Psoas muscle (tissue), 8 donors: Measurements from ENCODE around the gene CLEC9A. TPM values are rescaled to one million over a fixed set of nuclear protein-coding genes. Genes with fewer than 3 reads are reported as not detected.

Experiments used
- ATAC-seq, 4 donors: fragments of 200-7000 bp; cut with Tn5 transposase; one replicate each; pipeline ENCODE4 v1.9.1; 2020; ENCODE audit warnings: moderate library complexity in 3 of 4, mild to moderate bottlenecking in 2 of 4
- DNase-seq, 2 donors: peaks; one replicate each; pipeline ENCODE4 v3.0.0-alpha.2; 2020
- H3K27ac ChIP-seq: fragments of 200-600 bp; one replicate; pipeline ENCODE4 v1.8.0; 2022
- H3K27me3 ChIP-seq, 3 donors: fragments of 200-600 bp in 1 of 3; one replicate each; pipeline versions ENCODE4 v1.6.1 to v1.8.0; 2013 to 2022; ENCODE audit warnings: low read length in 2 of 3, mild to moderate bottlenecking in 2 of 3, moderate library complexity in 1 of 3; ENCODE audit not compliant: insufficient read depth in 3 of 3
- H3K36me3 ChIP-seq, 2 donors: fragments of 200-600 bp in 1 of 2; one replicate each; pipeline versions ENCODE4 v1.6.1 to v1.8.0; 2013 to 2022; ENCODE audit warnings: low read depth in 1 of 2, mild to moderate bottlenecking in 1 of 2, moderate library complexity in 1 of 2; ENCODE audit not compliant: insufficient read depth in 1 of 2
- H3K4me1 ChIP-seq: fragments of 200-600 bp; one replicate; pipeline ENCODE4 v1.8.0; 2022
- H3K4me3 ChIP-seq: fragments of 200-600 bp; one replicate; pipeline ENCODE4 v1.8.0; 2022; ENCODE audit warnings: mild to moderate bottlenecking
- H3K9me3 ChIP-seq: fragments of 200-600 bp; one replicate; pipeline ENCODE4 v1.8.0; 2022
- WGBS, 3 donors: extraction: QIAGEN DNeasy Blood & Tissue Kit; methylation state at CpG; one replicate each; pipeline versions ENCODE4 v1.1.6 to v1.1.7; 2013; 5-methylcytosine and 5-hydroxymethylcytosine counted together
- intact Hi-C, 2 donors: fragments of 100-400 bp; cut with DNase I; formaldehyde crosslinking; loops; one replicate each; pipeline versions ENCODE4 v1.11.0 to v1.14.2; 2022
- polyA plus RNA-seq, 3 donors: library from polyadenylated mRNA; stranded (reverse); fragments of 200-250 nt; gene quantifications; one replicate each; pipeline ENCODE4 v1.2.3, GENCODE V29; 2013
- total RNA-seq, 4 donors: library from RNA; stranded (reverse); fragmentation: NEBNext Ultra II Directional in 2 of 4; extraction: Animal tissue kit (Norgen Biotek cat#: 25700) in 2 of 4; gene quantifications; one replicate each; pipeline versions ENCODE4 v1.2.1 to v1.2.4, GENCODE V29; 2021 to 2023
- TF ChIP-seq, protein P1 (sequence below): fragments of 200-600 bp; IDR thresholded peaks from one replicate; pipeline ENCODE4 v1.8.0; 2022; ENCODE audit warnings: antibody characterized with exemption
- donor health status: healthy with polysubstance abuse.
- donor health status: DM: no; HTN: no; CAD: no; lungs with moderate emphysema.
- donor health status: Bipolar disorder and iron deficiency.
- donor health status: healthy.
- donor health status: DM: yes; HTN: yes; CAD: no.
- donor health status: DM: no; HTN: no; CAD: no.
- donor health status: DM: no; HTN: no; CAD: no.
- donor health status: DM: yes; HTN: yes; CAD: no.

The CLEC9A gene
- total and polyA plus RNA-seq, 7 donors, result 0.05 TPM; not detected in 6

DNA sequence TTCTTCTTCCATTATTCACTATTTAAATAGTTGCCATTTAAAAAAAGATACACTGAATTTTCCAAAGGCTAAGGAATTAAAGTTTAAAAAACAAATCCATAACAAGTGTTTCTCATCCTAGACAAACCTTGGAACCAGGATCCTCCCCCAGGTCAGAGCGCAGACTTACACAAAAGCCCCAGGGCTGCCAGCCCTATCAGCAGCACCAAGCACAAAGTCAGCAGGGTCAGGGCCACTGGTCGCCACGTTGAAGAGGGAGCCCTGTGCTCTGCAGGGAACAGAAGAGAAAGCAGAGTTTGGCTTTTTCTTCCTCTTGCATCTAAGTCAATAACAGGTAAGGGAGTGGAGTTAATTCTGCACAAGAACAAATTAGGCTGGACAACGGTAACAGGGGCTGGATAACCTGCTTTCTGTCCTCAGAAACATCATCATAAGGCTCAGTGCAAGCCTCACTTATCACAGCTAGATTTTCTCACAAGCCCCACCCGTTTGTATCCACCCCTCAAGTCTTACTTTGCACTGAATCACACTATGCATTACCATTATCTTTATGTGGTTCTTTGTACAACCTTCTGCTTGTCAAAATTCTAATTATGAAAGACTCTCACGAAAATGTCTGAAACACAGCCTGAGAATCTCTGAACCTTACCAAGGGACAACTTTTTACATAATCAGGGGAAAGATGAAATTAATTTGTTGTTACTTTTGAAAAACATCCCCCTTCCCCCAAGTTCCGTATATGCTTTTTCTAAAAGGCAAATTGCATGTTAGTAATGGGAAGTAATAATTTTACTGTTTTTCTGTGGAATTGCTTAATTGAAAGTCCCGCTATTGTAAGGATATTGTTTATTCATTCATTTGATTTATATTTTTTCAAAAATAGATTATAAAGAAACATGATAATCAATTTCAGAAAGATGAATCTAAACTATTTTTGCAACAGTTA, 58.7 kb downstream of the CLEC9A start:
- no peak overlapping the region for H3K4me3 ChIP-seq
- H3K27ac ChIP-seq, result no peak overlapping the region
- H3K4me1 ChIP-seq, result no peaks in the 10 kb centered on the region
- H3K9me3 ChIP-seq, result no peaks in the 10 kb centered on the region
- TF ChIP-seq, protein P1, sequence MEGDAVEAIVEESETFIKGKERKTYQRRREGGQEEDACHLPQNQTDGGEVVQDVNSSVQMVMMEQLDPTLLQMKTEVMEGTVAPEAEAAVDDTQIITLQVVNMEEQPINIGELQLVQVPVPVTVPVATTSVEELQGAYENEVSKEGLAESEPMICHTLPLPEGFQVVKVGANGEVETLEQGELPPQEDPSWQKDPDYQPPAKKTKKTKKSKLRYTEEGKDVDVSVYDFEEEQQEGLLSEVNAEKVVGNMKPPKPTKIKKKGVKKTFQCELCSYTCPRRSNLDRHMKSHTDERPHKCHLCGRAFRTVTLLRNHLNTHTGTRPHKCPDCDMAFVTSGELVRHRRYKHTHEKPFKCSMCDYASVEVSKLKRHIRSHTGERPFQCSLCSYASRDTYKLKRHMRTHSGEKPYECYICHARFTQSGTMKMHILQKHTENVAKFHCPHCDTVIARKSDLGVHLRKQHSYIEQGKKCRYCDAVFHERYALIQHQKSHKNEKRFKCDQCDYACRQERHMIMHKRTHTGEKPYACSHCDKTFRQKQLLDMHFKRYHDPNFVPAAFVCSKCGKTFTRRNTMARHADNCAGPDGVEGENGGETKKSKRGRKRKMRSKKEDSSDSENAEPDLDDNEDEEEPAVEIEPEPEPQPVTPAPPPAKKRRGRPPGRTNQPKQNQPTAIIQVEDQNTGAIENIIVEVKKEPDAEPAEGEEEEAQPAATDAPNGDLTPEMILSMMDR, result no peak
- no peaks in the 10 kb centered on the region for H3K36me3 ChIP-seq
- intact Hi-C loops, result no loop called here
- DNase-seq (no peak), ATAC-seq (no peak)
- 61 to 66% (median 62%) methylated on average over 8 of the region's 8 CpGs for WGBS, 3 donors
- no peaks in the 10 kb centered on the region for H3K27me3 ChIP-seq

DNA sequence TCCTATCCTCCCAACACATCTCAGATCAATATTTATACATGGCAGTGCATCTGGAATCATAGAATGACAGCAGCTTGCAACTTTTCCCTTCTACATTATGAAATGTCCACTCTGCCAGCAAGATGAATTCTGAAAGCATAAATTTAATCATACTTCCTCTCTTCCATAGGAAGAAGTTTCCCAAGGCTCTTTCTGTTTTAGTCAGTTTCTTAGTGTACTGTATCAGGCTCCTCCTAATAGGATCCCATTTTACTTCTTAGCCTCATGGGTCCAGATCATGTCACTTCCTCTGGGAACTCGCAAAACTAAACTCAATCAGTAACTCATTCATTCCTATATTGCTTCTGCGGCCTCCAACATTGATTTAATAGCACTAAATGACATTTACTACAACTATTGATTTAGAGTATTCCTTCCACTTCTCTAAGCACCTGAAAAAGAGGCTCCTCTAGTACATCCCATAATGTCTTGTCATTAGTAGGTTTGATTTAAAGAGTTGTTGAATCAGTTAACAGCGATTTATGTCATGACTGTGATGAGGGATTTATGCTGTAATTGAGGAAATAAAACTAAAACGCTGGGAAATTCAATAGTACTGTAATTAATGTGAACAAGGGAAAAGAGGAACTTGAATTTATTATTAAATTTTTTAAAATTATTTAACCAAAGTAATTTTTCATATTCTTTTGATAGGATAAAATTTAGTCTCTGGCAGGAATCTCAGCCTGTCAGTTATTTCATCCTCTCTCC, 64.3 kb downstream of the CLEC9A start:
- Histone ChIP-seq H3K4me1 (no peaks in the 10 kb centered on the region), H3K9me3 (no peaks in the 10 kb centered on the region), H3K27me3 (peaks cover 0 to 3% (median 1%) of the 10 kb centered on the region in 3 donors), H3K27ac (no peak overlapping the region), H3K36me3 (no peaks in the 10 kb centered on the region), H3K4me3 (peak overlapping the region; percentile 6)
- TF ChIP-seq, protein P1, result no peak
- DNase-seq (no peak), ATAC-seq (no peak)
- intact Hi-C loops, result no loop called here
- 54 to 57% (median 54%) methylated on average over 4 of the region's 4 CpGs for WGBS, 3 donors

- H3K4me3 ChIP-seq, result peak overlapping the region; percentile 53
- H3K27me3 ChIP-seq, result peaks cover 0 to 3% (median 1%) of the 10 kb centered on the region in 3 donors
- no peaks in the 10 kb centered on the region for H3K4me1 ChIP-seq
- intact Hi-C loops, result no loop called here
- no peaks in the 10 kb centered on the region for H3K9me3 ChIP-seq
- 71 to 78% (median 77%) methylated on average over 3 of the region's 3 CpGs for WGBS, 3 donors
- H3K36me3 ChIP-seq, result no peaks in the 10 kb centered on the region
- DNase-seq, result no peak
- TF ChIP-seq, protein P1, result no peak
- no peak overlapping the region for H3K27ac ChIP-seq
- no peak for ATAC-seq
These were observed 65.5 kb downstream of the CLEC9A start for GRCh38 chr12:10095971-10096370.

- H3K4me1 ChIP-seq, result no peaks in the 10 kb centered on the region
- intact Hi-C loops, result no loop called here
These were observed 67.0 kb downstream of the CLEC9A start for GRCh38 chr12:10097521-10097920.

More at GRCh38 chr12:10097521-10097920, 67.0 kb downstream of the CLEC9A start:
- no peak overlapping the region for H3K27ac ChIP-seq
- H3K9me3 ChIP-seq, result no peaks in the 10 kb centered on the region
- WGBS, 3 donors, result 23 to 31% (median 23%) methylated on average over 3 of the region's 3 CpGs
- DNase-seq (no peak), ATAC-seq (no peak)
- peak overlapping the region; percentile 53 for H3K4me3 ChIP-seq
- TF ChIP-seq, protein P1, result no peak
- peaks cover 0 to 3% (median 1%) of the 10 kb centered on the region in 3 donors for H3K27me3 ChIP-seq
- H3K36me3 ChIP-seq, result no peaks in the 10 kb centered on the region
